OCI-LY7 (cell line): ENCODE results near the gene EFNA3. TPM values are rescaled to one million over a fixed set of nuclear protein-coding genes. Genes with fewer than 3 reads are reported as not detected.
A peak's percentile ranks its signal among the peaks of the same experiment; 100 is the strongest.

Experiments
- BruUV-seq: library from RNA; stranded (reverse); fragments of 400-500 nt; replicated peaks from 2 replicates; lab custom pipeline; 2021; lab: Mats Ljungman, UMichigan
- CTCF ChIA-PET: fragments of 300-600 bp; sonication (Branson Sonifier 250); formaldehyde crosslinking; loops from one replicate; lab custom pipeline; 2022; ENCODE audit warnings: antibody characterized with exemption; ENCODE audit not compliant: unreplicated experiment; lab: Charles Lee
- POLR2A ChIA-PET: fragments of 300-600 bp; sonication (Branson Sonifier 250); formaldehyde crosslinking; loops from one replicate; lab custom pipeline; 2022; ENCODE audit warnings: antibody characterized with exemption; lab: Charles Lee
- DNase-seq: peaks from one replicate; pipeline ENCODE4 v3.0.0-alpha.2; 2015; ENCODE audit warnings: low spot score
- H2AFZ ChIP-seq: fragments of 200-600 bp; sonication (generic), shearing (Covaris generic); 2 replicates; pipeline ENCODE4 v1.6.1; 2014; ENCODE audit warnings: mild to moderate bottlenecking, antibody characterized with exemption, low read length, moderate library complexity
- H3K27ac ChIP-seq: fragments of 200-600 bp; sonication (generic); 2 replicates; pipeline ENCODE4 v1.5.1; 2014; ENCODE audit warnings: mixed run types, low read depth, mild to moderate bottlenecking, moderate library complexity, low read length, inconsistent platforms; ENCODE audit not compliant: poor library complexity, severe bottlenecking
- H3K36me3 ChIP-seq: fragments of 200-600 bp; sonication (generic); 2 replicates; pipeline ENCODE4 v1.6.1; 2014; ENCODE audit warnings: mild to moderate bottlenecking, antibody characterized with exemption, low read length, moderate library complexity, mixed read lengths; ENCODE audit not compliant: insufficient read depth
- H3K4me1 ChIP-seq: fragments of 200-600 bp; sonication (generic); 2 replicates; pipeline ENCODE4 v1.5.1; 2014; ENCODE audit warnings: mild to moderate bottlenecking, low read length; ENCODE audit not compliant: insufficient read depth, poor library complexity, severe bottlenecking
- H3K4me2 ChIP-seq: fragments of 200-600 bp; sonication (generic); 2 replicates; pipeline ENCODE4 v1.6.1; 2014; ENCODE audit warnings: mild to moderate bottlenecking, low read length
- H3K4me3 ChIP-seq: fragments of 200-600 bp; sonication (generic); 2 replicates; pipeline ENCODE4 v1.5.1; 2014; ENCODE audit warnings: mild to moderate bottlenecking, low read depth, low read length; ENCODE audit not compliant: poor library complexity, severe bottlenecking
- H3K79me2 ChIP-seq: fragments of 200-600 bp; sonication (generic); 2 replicates; pipeline ENCODE4 v1.6.1; 2016; ENCODE audit warnings: low read depth, mild to moderate bottlenecking, low read length, moderate library complexity, mixed read lengths; ENCODE audit not compliant: insufficient read depth
- H3K9me2 ChIP-seq: fragments of 200-600 bp; sonication (generic); 2 replicates; pipeline ENCODE4 v1.6.1; 2016; ENCODE audit warnings: mild to moderate bottlenecking, low read length, mixed read lengths; ENCODE audit not compliant: insufficient read depth
- H3K9me3 ChIP-seq: fragments of 200-600 bp; sonication (generic); 2 replicates; pipeline ENCODE4 v1.6.1; 2014; ENCODE audit warnings: mild to moderate bottlenecking, mixed run types, low read length, mixed read lengths
- H4K20me1 ChIP-seq: fragments of 200-600 bp; sonication (generic); 2 replicates; pipeline ENCODE4 v1.6.1; 2014; ENCODE audit warnings: mild to moderate bottlenecking, antibody characterized with exemption, low read length, moderate library complexity, mixed read lengths; ENCODE audit not compliant: insufficient read depth
- CTCF ChIP-seq: fragments of 200-600 bp; sonication (generic); conservative IDR thresholded peaks from 2 replicates; pipeline ENCODE4 v1.5.1; 2014; ENCODE audit warnings: mild to moderate bottlenecking, antibody characterized with exemption, low read length, moderate library complexity, mixed read lengths
- EZH2phosphoT487 ChIP-seq: fragments of 200-600 bp; sonication (generic); IDR thresholded peaks from 2 replicates; pipeline ENCODE4 v1.6.1; 2018; ENCODE audit warnings: low read depth, borderline replicate concordance, mild to moderate bottlenecking, mixed run types, antibody characterized with exemption, low read length, moderate library complexity, mixed read lengths
- intact Hi-C: fragments of 100-400 bp; cut with micrococcal nuclease; formaldehyde crosslinking; loops from one replicate; pipeline ENCODE4 v1.10.0; 2022; ENCODE audit not compliant: unreplicated experiment
- total RNA-seq, 2 experiments: library from RNA; depleted of rRNA in 1 of 2; stranded (reverse); fragments of >200 nt in 1 of 2; shearing (Covaris generic) in 1 of 2; gene quantifications; 2 replicates each; pipeline ENCODE4 v1.2.3, GENCODE V29; 2014 to 2022

Gene EFNA3
- total RNA-seq, 2 experiments from 2014 or later = 6.7 to 10.8 TPM

- intact Hi-C loops = loop anchor here (2.0 to 5.0 kb wide), 6 partner anchors 63 to 456 kb away; partner anchors contain the start of genes ADAR, FLAD1 and PYGO2
- peak within 1 kb of the TSS; percentile 90 for H3K4me2 ChIP-seq
- no TSS peak for BruUV-seq
Measured at GRCh38 chr1:155063550-155064110, 15.0 kb upstream of the EFNA3 start, which contains the start of gene EFNA4. Gene EFNA4 (plus strand): TSS chr1:155063740. CDS start chr1:155063824, 84 bp downstream.

GRCh38 chr1:155064111-155064831 is 14.4 kb upstream of the EFNA3 start:
- POLR2A ChIA-PET = interaction anchor here (1.1 to 1.5 kb wide), 4 partner anchors 13 to 21 kb away, joined by 3 to 5 read pairs (median 4); partner anchors contain the start of gene ADAM15
- H3K4me3 ChIP-seq = peak overlapping the region; percentile 84
- no peaks in the 10 kb centered on the region for H3K9me2 ChIP-seq
- peaks cover 10% of the 10 kb centered on the region; the same call in 1 of the 2 replicates for H3K36me3 ChIP-seq
- no peak overlapping the region for H3K27ac ChIP-seq
- peaks cover 7% of the 10 kb centered on the region; the same call in 1 of the 2 replicates for H3K79me2 ChIP-seq
- BruUV-seq = TSS peak; percentile 88
- no peaks in the 10 kb centered on the region for H4K20me1 ChIP-seq
- TF ChIP-seq EZH2phosphoT487 = no peak
- TF ChIP-seq CTCF = no peak
- H2AFZ ChIP-seq = peak overlapping the region; percentile 66; the same call in 1 of the 2 replicates
- H3K4me2 ChIP-seq = peak overlapping the region; percentile 90
- CTCF ChIA-PET = no interaction called here
- peak; percentile 58 for DNase-seq
- H3K9me3 ChIP-seq = no peaks in the 10 kb centered on the region
- peaks cover 32% of the 10 kb centered on the region for H3K4me1 ChIP-seq
- intact Hi-C loops = loop anchor here (5.0 kb wide), 4 partner anchors 82 to 457 kb away; partner anchors contain the start of genes ADAR, FLAD1 and PYGO2

More at GRCh38 chr1:155063550-155064110, 15.0 kb upstream of the EFNA3 start, which contains the start of gene EFNA4:
- Histone ChIP-seq H3K9me2 (no peaks in the 10 kb centered on the region), H3K79me2 (peaks cover 7% of the 10 kb centered on the region; the same call in 1 of the 2 replicates), H3K36me3 (peaks cover 5% of the 10 kb centered on the region; the same call in 1 of the 2 replicates), H3K9me3 (no peaks in the 10 kb centered on the region), H3K4me1 (peaks cover 32% of the 10 kb centered on the region), H3K4me3 (peak within 1 kb of the TSS; percentile 84), H2AFZ (peak within 1 kb of the TSS; percentile 66), H3K27ac (peak within 1 kb of the TSS; percentile 55), H4K20me1 (no peaks in the 10 kb centered on the region)
- peak; percentile 93 for DNase-seq
- TF ChIP-seq CTCF = no peak
- TF ChIP-seq EZH2phosphoT487 = no peak
- POLR2A ChIA-PET = interaction anchor here (0.6 to 1.5 kb wide), 5 partner anchors 12 to 90 kb away, joined by 3 to 5 read pairs (median 4); partner anchors contain the start of gene ADAM15
- CTCF ChIA-PET = no interaction called here
